Renal cortex interstitium (tissue), 11 donors: Measurements from ENCODE around the gene UNC13B. TPM values are rescaled to one million over a fixed set of nuclear protein-coding genes. Genes with fewer than 3 reads are reported as not detected.
"Not testable (repeated sequence)": the region's sequence is repeated elsewhere in the genome, so short reads cannot be mapped to it uniquely, and the experiment has no call there.

Experiments used
- DNase-seq, 11 donors: peaks; one replicate each; pipeline ENCODE4 v3.0.0-alpha.2; 2013; ENCODE audit warnings: low read depth in 9 of 11, low spot score in 4 of 11; ENCODE audit errors: extremely low read depth in 1 of 11
- polyA plus RNA-seq, 3 donors: library from polyadenylated mRNA; unstranded; fragments of 120-200 nt; gene quantifications; one replicate each; pipeline ENCODE4 v1.2.1, GENCODE V29; 2013; ENCODE audit not compliant: insufficient read length in 3 of 3

The UNC13B gene
- polyA plus RNA-seq, 3 donors = 25.5 to 29.6 (median 26.9) TPM

GRCh38 chr9:35397216-35397698, 235.4 kb downstream of the UNC13B start:
- DNase-seq = no peak

GRCh38 chr9:35397923-35398322, 236.1 kb downstream of the UNC13B start:
- no peak for DNase-seq

DNA sequence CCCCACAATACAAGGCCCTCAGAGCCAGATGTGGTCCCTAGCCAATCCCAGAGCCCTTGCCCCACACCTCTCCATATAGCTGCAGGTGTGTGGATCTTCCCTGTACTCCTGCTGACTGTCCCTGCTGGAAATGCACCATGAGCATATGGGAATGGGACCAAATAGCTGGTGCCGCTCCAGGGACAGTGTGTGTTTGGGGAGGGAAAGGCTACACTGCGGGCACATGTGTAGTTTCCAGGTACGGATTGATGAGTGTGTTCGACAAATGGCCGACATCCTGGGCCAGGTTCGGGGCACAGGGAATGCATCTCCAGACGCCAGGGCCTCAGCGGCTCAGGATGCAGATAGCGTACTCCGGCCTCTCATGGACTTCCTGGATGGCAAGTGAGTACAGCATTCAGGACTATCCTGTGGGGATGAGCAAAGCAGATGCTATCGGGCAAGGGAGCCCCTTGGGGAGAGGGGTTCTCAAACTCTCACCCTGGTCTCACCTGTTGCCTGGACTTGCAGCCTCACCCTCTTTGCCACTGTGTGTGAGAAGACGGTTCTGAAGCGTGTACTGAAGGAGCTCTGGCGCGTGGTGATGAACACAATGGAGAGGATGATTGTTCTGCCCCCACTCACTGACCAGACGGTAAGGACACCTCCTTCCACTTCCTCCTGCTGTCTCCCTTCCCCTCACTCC, 237.0 kb downstream of the UNC13B start:
- DNase-seq = no peak

DNA sequence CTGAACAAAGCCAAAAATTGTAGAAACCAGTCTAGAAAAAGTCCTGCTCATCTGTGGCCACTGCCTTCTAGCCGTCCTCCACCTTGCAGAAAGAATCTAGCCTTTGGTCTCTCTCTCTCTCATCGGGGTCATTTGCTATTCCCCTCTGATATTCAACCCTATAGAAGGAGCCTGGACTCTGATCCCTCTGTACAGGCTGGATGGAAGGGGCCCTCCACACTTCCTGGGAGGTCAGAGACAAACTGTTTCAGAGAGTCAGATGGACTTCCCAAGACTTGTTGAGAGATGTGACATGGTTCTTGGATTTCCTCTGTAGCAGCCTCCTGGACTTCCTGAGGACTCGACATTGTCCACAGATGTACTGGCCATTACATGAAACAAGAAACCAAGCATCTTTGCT, 243.1 kb downstream of the UNC13B start:
- no peak for DNase-seq

DNA sequence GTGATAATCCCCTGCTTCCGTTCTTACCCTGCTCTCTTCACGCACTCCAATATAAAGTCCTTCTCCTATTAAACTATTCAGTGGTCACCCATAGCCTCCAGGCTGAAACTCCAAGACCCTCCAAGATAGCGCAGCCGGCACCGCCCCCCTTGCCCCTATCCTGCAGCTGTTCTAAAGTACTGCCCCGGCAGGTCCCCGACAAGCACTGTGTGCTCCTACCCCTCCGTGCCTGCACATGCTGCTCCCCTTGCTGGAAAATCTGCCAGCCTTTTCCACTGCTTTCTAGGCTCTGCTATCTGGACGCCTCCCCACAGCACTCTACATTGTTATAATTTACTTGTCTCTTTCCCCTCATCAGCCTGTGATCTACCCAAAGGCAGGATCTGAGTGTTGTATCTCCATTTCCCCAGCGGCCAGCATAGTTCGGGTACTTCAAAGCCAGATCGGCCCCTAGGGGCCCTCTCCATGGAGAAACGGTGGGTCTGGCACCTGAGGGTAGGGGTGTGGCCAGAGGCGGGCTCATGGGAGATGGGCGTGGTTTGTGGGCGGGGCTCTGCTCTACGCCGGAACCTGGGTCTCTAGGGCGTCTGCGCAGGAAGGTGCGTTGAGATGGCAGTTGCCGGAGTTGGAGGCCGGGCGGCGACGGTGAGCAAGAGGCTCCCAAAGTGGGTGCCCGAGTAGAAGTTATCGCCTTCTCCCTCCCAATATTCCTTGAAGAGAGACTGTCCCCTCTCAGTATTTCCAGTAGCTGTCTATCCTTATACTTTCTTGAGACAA, 244.6 kb downstream of the UNC13B start:
- DNase-seq = peak in 6 of 11 donors; percentile 13 to 40 (median 22)

DNA sequence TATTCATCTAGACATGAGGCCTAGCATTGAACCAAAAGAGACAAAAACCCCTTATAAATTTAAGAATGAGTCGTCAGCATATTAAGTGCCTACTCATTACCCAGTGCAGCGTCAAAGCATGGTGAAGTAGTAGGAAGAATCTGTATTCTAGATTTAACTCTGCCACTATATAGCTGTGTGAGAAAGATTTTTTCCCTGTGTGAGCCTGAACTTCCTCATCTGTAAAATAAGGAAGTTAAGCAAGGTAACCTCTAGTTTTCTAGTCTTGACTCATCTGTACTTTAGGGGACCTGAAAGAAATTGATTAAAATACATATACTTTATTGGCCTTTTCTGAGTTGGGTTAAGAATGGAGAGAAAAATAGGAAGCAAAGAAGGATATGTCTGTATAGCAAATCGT, 246.0 kb downstream of the UNC13B start:
- no peak for DNase-seq

DNA sequence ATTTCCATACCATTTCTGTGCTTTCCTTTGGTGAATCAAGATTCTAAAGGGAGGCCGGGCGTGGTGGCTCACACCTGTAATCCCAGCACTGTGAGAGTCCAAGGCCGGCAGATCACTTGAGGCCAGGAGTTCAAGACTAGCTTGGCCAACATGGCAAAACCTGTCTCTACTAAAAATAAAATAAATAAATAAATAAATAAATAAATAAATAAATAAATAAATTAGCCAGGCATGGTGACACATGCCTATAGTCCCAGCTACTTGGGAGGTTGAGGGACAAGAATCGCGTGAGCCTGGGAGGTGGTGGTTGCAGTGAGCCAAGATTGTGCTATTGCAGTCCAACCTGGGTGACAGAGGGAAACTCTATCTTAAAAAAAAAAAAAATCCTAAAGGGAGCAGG, 247.6 kb downstream of the UNC13B start:
- not testable (repeated sequence) for DNase-seq

- peak in 2 of 11 donors; percentile 5 to 29 for DNase-seq
Observed at GRCh38 chr9:35414889-35415288, 253.1 kb downstream of the UNC13B start.

DNA sequence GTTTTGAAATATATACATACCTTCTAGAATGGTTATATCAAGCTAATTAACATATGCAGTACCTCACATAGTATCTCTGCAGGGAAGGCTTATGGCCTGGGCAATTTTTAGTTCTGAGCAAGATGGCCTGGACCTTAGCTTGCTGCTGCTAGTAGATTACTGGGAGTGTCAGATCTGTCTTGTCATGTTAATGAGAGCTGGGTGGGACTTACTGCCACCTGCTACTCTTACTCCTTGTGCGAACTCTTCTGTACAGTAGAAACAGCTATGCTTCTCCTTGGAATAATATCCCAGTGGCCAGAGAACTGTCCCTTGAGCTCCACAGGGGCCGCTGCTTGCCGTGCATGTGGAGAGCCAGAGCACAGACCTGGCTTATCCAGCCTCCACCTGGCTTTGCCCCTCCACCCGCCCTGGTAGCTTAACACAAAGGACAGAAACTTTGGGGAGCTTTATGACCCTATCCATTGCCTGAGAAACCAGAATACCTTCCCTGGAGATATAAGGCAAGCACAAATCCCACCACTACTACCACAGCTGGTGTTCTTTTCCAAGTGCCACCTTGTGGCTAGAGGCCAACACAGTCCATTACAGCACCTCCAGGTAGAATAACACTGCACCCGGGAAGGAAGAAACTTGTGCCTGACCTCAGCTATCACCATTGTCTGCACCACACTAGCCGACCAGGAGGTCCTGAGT, 253.7 kb downstream of the UNC13B start:
- DNase-seq = no peak

GRCh38 chr9:35416098-35416427, 254.3 kb downstream of the UNC13B start:
- no peak for DNase-seq

- no peak for DNase-seq
Observed at GRCh38 chr9:35422346-35422745, 260.5 kb downstream of the UNC13B start.

DNA sequence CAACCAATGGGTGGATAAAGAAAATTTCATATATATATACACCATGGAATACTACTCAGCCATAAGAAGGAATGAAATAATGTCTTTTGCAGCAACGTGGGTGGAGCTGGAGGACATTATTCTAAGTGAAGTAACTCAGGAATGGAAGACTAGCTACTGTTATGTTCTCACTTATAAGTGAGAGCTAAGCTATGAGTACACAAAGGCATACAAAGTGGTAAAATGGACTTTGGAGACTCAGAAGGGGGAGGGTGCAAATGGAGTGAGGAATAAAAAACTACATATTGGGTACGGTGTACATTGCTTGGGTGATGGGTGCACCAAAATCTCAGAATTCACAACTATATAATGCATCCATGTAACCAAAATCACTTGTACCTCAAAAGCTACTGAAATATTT, 260.9 kb downstream of the UNC13B start:
- DNase-seq = no peak

DNA sequence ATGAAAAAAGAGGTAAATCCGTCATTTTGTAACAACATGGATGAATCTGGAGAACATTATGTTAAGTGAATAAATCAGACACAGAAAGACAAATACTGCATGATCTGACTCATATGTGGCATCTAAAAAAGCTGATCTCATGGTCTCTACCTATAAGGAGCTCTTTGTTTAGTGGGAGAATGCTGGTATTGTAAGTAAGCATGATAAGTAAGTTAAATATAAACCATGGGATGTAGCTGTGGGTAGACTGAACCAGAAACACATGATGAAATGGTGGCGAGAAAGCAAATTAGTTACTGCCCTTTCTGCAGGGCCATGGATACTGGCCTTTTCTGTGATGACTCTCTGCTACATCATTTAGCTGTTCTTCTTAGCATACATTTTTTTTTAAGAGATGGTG, 261.7 kb downstream of the UNC13B start:
- no peak for DNase-seq

GRCh38 chr9:35424356-35425352, 262.8 kb downstream of the UNC13B start:
- DNase-seq = no peak

DNA sequence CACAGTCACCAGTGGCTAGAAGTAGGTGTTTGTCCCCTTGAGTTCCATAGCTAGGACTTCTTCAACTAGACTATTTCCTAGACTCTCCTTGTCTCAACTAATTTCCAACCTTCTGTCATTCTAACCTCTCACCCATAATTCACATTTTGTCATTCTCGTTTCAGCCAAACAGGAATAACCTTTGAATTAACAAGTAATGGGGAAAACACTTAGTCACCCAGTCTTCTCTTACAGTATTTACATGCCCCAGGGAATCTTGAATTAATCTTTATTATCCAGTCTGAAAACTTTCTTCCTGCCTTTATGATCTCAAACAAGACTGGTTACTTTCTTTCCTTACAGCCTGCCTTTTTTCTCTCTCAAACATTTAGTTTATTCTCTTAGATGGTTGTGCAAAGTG, 264.8 kb downstream of the UNC13B start:
- no peak for DNase-seq

GRCh38 chr9:35431467-35431866, 269.7 kb downstream of the UNC13B start:
- no peak for DNase-seq

DNA sequence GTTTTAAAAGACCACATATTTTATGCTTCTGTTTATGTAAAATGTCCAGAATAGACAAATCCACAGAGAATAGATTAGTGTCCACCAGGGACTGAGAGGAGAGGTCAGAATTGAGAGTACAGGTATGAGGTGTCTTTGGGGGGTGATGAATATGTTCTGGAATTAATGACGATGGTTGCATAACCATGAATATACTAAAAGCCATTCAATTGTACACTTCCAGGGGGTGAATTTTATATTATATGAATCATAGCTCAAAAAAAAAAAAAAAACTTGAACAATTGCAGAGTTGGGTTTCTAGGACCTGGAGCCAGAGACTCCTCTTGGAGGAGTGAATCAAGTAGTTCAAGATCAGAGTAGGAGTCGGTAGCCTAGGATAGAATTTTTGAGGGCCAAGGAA, 270.3 kb downstream of the UNC13B start:
- DNase-seq = no peak

GRCh38 chr9:35436933-35437332, 275.1 kb downstream of the UNC13B start:
- no peak for DNase-seq

GRCh38 chr9:35446012-35446411, 284.2 kb downstream of the UNC13B start:
- DNase-seq = no peak
